Transverse colon (tissue), 4 donors: ENCODE results near the gene DPH5.

Experiments
- CTCF ChIP-seq, 5 experiments: fragments of 200-600 bp in 3 of 5; fragments of 450-650 bp in 2 of 5; sonication (generic) in 3 of 5; IDR thresholded peaks; 1 replicate in 2 of 5; 2 replicates in 3 of 5; pipeline ENCODE4 v1.5.1; 2016 to 2017; ENCODE audit warnings: antibody characterized with exemption in 5 of 5, inconsistent platforms in 3 of 5, mild to moderate bottlenecking in 2 of 5, moderate library complexity in 1 of 5
- EP300 ChIP-seq: sonication (generic); formaldehyde crosslinking; IDR thresholded peaks from one replicate; pipeline ENCODE4 v1.6.1; 2017; ENCODE audit warnings: antibody characterized with exemption, low read depth
- POLR2A ChIP-seq: fragments of 450-650 bp; IDR thresholded peaks from one replicate; pipeline ENCODE4 v1.6.1; 2016; ENCODE audit warnings: antibody characterized with exemption, mild to moderate bottlenecking, moderate library complexity
- POLR2AphosphoS5 ChIP-seq, 3 donors: sonication (generic); formaldehyde crosslinking; IDR thresholded peaks; one replicate each; pipeline ENCODE4 v1.6.1; 2016; ENCODE audit warnings: antibody characterized with exemption in 3 of 3

GRCh38 chr1:101044749-101045148 is 19.2 kb upstream of the DPH5 start:
- TF ChIP-seq EP300 (no peak), CTCF (IDR thresholded peaks at IDR 0.05) (no peak), POLR2AphosphoS5 (IDR thresholded peaks at IDR 0.05) (no peak), POLR2A (no peak)
